ENCODE results near the gene NABP1.

The NABP1 gene

DNA sequence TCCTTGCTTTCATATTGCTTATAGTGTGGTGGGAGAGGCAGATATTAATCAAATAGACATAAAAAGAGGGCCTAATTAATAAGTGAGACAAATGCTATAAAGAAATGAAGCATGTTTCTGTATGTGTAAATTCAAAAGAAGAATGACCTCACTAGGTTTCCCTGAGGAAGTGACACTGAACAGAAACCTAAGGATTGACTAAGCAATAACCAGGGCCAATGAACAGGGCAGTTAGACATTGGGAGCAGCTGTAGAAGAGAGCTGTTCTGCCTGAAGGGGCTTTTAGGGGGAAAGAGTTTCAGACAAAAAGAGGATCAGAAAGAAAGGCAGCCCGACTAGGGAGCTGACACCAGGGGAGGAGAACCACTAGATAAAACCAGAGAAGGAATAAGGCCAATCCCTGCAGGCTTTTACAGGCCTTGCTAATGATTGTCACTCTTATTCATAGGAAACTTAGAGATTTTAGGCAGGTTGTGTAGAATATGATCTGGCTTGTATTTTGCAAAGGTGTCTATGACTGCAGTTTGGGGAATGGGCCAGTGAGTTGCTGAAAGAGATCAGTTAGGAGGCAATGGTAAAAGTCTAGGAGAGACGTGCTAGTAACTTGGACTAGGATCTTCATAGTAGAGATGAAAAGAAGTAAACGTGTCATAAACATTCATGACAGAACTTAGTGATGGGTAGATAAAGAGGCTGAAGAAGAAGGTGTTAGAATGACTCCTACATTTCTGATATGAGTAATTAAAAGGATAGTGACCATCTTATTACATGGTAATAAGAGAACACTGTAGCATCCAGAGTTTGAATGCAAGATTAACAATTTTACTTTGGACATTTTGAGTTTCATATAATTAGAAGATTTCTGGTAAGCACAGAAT is 26.8 kb upstream of the NABP1 start:
- DNase-seq = no peak

GRCh38 chr2:191653667-191654391 is 24.1 kb upstream of the NABP1 start:
- no peak for DNase-seq

- no peak for DNase-seq
These were observed 21.5 kb upstream of the NABP1 start for GRCh38 chr2:191656391-191656790.

DNA sequence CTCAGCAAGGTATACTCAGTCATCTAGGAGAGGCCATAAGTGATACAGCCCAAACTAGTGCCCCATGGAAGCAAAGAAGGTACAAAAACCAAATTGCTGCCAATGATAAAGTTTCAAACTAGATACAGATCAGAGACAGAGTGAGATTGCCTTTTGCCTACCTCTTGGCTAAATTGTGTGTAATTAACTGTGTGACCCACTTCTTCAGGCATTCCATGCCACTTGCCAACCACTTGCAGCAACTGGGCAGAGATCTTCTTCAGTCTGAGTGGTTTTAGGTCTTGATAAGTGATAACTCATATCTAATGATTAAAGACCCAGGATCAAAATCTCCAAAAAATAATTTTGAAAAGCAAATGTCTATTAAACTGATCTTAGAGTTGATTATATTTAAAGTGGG is 21.1 kb upstream of the NABP1 start:
- no peak for DNase-seq

- DNase-seq = no peak
These were observed 20.0 kb upstream of the NABP1 start for GRCh38 chr2:191657977-191658376.

- no peak for DNase-seq
These were observed 18.7 kb upstream of the NABP1 start for GRCh38 chr2:191659198-191659597.

DNA sequence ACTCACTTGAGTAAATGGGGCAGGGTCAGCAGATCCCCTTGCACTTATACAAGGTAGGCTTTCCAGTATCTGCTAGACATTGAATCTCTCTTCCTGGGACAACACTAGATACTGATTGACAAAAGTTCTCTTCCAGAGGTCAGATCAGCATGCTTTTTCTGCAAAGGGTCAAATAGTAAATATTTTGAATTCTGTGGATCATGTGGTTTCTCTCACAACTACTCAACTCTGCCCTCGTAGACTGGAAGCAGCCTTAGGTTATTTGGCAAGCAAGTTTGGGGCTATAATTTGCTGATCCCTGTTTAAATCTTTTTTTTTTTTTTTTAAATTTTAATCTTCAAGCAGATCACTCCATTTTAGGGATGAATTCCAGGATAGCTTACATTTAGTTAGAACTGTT is 17.4 kb upstream of the NABP1 start:
- no peak for DNase-seq

DNA sequence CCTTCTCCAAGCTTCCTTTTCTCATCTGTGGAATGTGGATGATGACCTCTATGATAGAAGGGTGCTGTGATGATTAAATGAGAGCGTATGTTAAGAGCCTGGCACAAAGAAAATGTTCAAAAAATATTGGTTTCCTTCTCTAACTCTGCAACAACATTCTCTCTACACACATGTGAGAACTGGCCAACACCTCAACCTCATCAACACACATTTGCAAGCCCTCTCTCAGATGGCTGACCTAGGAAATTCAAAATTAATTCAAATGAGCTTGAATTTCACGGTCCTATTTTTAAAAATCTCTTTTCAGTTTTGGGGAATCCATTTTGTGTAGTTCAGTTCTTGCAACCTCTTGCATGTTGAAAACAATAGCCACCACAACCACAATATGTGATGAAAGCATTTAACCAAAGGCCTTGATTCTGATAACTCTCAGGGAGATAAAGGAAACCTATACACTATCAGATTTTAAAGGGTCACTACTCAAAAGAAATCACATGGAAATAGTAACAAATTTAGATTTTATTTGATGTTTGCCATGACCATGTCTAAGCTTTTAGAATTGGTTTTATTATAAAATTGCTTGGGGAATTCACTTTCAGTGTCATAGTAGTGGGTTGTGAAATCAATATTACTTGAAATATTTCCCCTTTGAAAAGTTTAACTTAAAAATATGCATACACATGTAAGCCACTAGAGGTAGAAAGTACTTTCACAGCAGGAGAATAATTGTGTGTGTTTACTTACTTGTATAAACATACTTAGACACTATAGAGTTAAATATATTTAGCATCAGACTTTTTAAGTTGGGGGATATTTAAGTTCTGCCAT is 16.6 kb upstream of the NABP1 start:
- DNase-seq = no peak

DNA sequence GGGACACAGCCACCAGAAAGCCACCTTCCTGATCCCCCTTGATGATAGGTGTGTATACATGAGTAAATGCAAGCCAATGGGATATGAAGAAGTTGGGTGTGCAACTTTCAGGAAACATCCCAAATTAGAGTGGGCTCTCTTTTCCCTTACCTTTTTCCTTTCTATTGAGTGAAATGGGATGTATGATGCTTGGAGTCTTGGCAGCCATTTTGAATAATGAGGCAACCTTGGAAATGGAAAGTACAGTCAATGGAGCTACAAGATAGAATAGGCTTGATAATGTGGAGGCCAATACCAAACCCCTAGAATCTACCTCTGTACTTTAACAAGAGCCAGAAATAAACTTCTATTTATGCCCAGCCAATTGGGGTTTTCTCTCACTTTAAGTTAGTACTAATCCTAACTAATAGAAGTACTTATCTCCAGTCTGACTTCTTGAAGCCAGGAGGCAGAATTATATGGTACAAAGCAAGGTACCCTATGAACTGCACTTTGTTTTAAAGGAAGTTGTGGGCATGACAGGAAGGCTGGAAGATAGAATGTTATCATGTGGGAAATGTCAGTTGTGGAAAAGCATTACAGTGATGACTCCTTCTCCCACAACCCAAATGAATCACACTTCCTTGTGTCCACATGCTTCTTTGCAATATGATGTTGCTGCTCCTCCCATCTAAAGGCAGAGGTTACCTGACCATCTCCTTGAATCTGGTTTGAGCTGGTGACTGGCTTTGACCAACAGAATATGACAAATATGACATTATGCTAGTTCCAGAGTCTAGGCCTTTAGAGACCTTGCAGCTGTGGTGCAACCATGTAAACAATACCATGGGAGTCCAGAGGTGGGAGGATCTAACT is 12.9 kb upstream of the NABP1 start:
- DNase-seq = no peak

- DNase-seq = no peak
These were observed 11.7 kb upstream of the NABP1 start for GRCh38 chr2:191666226-191666625.

DNA sequence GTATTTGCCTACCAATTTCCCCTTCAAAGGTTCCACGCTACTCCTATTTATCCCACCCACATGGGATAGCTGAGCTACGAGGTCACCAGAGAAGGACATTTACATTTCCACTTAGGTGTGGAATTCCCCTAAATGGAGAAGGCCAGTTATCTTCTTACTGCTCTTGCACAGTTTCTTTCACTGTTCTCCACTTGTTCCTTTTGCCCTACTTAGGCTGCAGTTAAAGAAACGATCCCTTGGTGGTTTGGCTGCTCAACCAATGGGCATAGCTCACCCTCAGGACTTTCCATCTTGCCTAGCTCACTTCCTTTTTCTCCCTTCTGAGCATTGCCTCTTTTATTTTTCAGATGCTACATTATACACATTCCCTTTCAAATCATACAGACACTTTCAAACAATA is 11.2 kb upstream of the NABP1 start:
- DNase-seq = no peak

- no peak for DNase-seq
These were observed 7.9 kb upstream of the NABP1 start for GRCh38 chr2:191670076-191670475.

GRCh38 chr2:191670787-191671186 is 7.1 kb upstream of the NABP1 start:
- no peak for DNase-seq

DNA sequence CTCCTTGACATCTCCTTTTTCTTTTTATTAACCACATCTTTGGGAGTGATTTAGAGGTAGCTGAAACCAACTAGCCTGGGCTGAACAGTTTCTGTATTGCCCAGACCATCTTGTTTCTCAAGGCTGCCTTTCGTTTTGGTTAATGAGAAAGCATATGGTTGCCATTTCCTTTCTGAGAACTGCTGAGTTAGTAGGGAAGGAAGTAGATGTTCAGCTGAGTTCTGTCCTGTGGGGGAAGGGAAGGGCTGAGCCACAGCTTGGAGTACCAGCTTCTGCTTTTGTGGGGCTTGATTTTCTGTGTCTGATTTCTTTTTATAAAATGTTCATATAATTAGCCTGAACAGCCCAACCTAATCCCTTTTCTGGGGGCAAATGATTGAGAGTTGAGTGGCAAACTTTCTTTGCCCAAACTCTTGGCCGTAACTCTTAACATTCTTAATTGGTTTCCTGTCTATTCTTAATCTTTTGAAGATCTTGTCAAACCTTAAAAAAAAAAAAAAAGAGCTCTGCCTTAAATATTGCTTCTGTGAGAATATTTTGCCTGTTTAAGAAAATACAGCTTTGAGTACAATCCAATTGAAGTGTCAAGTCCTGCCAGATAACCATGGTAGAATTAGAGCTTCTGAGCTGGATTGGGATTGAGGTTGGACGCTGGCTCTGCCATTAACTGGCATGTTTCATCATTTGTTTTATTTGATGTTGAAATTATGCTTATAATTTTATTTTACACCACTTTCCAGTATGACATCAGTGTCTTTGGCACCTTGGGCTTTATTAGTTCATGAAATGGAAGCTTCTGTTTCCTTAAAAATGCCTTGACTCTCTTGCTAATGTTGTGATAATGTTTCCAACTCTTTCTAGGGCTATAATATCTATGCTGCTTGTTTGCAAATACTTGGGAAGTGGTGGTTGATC is 1.9 kb upstream of the NABP1 start:
- DNase-seq = no peak

DNA sequence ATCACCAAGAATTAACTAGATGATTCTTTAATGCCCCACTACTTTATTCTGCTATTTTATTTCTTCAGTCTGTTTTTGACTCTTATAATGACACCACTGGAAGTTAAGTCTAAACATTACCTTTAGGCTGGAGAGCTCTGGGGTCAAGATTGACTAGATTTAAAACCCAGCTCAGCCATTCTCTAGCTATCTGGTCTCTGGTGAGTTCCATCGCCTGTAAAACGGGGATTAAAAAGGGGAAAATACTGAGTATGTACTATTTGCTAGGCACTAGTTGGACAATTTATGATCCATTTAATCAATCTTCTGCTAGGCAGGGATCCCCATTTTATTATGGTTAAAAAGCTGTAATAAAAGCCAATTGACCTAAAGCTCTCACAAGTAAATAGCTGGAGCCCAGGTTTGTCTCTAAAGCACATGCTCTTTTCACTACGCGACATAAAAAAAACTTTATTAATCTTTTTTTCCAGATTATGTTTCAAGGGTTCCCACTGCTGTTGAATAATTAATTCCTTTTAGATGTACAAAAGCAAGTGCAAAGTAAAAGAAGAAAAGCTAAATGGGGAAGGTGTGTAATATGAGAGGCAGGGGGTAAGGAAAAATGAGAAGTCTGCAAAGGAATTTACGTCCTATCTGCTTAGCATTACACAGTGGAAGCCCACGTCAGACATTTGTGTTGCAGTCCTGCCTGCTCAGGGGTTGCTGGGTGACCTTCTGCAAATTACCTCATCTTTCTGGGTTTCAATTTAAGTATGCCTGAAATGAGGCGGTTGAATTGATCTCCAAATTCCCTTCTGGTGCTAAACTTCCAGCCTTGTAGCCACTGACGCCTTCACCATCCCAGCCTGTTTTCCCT is 918 bp upstream of the NABP1 start:
- peak; percentile 21 for DNase-seq

DNA sequence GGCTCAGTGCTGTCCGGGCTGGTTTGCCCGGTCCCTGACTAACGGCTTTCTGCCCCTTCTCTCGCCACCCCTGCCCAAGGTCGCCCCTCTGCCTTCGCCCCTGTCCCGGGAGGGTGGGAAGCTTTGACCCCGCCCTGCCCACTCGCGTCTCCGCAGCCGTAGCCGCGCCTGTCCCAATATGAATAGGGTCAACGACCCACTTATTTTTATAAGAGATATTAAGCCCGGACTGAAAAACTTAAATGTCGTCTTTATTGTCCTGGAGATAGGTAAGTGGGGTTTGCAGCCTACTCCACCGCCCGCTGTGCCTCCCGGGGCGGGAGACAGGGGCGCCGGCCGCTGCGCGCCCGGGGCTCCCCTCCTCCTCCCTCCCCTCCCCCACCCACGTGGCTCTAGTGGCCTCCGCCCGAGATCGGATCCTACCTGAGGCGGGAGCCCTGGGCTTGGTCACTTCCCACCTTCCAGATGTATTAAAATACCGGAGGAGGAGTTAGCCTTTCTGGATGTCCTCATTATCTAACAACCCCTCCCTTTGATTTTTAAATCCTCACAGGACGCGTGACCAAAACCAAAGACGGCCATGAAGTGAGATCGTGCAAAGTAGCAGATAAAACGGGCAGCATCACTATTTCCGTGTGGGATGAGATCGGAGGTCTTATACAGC is 633 bp downstream of the NABP1 start:
- no peak for DNase-seq

DNA sequence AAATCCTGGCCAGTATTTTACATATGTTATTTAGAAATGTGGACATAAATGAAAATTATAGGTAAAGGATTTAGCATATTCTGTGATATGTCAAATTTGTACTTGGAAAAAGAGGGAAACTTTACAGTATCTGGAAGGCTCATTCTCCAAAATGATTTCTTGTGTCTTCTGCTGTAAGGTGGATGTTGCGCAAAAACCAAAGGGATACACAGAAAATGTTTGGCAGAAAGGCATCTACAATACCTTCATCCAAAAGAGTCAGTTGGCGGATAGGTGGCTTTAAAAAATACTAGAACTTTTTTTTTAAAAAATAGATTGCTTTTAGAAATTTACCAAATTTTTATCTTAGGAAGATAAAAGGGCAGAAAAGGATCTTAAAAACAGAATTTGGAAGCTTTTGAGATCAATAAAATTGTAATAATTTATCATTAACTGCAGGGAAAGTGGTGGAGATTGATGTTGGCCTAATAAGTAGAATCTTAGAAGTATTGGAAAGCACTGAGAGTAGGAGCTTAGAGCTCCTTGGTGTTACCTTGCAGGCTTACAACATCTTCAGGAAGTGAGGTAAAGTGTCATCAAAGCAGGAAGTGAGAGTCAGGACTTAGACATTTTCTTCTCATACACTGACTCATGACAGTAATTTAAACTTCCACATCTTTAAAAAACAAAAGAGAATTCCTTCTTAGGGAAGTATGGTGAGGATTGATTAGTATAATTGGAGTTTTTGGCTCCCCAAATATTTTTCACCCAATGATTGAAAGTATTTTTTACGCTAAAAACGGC is 2.1 kb downstream of the NABP1 start:
- no peak for DNase-seq

DNA sequence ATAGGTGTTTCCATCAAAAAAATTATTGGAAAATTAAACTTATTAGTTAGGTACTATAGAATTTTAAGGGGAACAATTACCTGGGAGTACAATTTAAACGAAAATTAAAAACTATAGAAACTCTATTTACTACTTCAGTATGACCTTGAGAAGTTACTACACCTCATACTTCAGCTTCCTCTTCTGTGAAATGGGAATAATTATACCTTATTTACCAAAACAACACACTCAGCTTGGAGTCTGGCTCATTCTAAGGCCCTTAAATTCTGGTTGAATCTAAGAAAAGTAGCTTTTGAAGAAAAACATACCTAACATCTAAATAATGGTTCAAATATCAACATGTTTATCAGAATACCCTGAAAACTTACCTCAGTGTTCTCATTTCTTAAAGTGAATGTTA is 2.7 kb downstream of the NABP1 start:
- DNase-seq = no peak

DNA sequence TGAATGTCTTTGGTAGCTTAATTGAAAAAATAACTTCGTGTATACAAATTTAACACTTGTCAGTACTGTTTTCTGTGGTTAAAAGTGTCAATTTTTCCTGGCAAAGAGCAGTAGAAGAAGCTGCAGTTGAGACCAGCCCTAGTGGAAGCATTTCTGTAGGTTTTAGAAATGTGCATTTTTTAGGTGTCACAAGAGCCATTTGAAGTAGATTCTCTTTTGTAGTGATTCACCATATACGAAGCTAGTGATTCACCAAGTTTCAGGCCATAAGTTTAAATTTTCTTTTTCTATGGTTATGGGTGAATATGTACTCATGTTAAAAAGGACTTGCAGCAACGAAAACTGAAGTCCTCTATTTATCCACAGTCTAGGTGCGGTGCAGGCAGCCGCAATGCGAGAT is 4.2 kb downstream of the NABP1 start:
- no peak for DNase-seq

All from NCI-H1694 treated with DMSO at 0.1 percent for 48 hours (cell line).